CD4-positive, alpha-beta T cell treated with Interleukin-17A for 1 hour (primary cell): Measurements from ENCODE around the gene NEO1.

ENCODE experiments used
- DNase-seq: peaks from one replicate; pipeline ENCODE4 v3.0.0-alpha.2; 2020

NEO1 gene

DNA sequence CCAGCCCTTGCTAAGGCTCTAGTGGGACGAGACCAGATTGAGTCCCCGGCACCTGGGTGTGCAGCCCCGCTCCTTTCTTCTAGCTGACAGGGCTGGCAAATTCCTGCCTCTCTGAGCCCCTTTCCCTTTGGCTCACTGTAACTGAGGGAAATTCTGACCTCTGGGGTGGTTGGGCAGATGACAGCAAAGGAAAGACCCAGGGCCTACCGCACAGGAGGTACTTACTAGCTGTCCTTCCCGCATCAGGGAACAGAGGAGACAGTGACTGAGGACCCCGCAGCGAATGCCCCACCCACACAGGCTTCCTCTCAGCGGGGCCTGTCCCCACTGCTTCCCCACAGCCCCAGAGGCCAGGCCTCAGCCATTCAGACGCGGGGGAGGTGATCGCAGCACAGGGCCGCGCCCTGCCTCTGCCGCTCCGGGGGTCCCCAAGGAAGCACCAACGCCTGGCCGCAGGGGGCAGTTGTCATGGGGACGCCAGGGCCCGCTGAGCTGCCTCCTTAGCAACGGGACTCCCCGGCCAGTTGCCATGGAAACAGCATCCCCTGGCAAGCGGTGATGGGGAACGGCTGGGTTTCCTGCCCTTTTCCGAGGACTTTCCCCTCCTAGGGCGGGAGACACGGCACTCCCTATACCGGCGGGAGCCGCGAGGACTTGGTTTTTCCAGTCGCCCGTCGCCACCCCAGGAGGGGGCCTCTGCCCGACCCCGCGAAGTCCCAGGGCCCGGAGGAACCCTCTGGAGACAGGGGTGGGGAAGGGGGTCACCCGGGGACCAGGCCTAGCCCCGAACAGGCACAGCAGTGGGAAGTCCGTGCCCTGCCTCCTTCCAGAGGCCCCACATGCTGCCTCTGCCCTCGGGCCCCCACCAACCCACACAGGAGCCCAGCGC is 266.4 kb downstream of the NEO1 start:
- no peak for DNase-seq

DNA sequence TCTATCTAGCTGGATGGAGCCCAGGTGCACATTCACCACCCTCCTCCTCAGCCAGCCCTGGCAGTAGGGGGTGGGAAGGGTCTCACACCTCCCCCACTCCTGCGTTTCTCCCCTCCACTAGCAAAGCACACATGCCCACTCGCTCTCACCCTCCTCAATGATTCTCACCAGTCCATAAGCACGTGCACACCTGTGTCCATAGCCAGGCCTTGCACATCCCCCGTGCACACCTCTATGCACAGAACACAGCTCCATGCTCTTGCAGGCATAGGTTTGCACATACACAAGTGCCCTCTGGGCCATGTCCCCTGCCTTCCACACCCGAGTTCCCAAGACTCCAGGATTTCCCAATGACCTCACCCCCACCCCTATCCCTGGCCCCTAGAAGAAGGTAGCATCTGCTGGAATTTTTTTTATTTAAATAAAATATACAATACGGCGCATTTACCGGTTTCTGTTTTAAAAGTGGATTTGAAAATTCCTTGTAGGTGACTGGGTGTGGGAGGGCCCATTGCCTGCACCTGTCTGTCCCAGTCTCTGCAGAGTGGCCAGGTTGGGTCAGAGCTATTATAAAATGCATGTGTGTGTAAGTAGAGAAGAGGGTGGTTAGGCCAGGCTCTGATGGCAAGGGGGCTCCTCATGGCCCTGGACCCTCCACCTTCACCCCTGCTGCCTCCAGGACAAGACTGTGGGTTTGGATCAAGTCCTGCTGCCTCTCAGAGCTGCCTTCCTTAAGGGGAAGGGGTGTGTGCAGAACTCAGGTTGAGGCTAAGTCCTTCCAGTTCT is 267.4 kb downstream of the NEO1 start:
- no peak for DNase-seq

DNA sequence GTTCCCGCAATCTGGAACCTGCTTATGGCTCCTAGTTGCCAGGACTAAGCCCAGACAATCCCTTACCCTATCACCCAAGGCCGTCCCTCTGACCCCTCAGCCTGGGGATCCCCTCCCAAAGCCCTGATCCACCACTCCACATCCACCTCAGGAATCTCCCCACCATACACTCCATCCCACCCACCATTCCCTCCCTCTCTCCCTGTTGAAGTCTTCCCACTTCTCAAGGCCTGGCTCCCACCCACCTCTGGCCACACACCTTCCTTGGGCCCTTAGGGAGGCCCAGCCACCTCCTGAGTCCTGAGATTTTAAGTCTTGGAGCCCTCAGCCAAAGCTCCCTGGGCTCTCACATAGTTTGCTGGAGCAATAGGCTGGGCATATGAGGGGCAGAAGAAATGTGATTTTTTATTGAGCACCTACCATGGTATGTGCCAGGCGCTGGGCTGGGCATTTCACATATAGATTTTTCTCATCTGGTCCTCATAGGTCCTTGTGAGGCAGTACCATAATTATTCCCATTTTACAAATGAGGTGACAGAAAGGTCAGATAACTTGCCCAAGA is 268.4 kb downstream of the NEO1 start:
- no peak for DNase-seq

DNA sequence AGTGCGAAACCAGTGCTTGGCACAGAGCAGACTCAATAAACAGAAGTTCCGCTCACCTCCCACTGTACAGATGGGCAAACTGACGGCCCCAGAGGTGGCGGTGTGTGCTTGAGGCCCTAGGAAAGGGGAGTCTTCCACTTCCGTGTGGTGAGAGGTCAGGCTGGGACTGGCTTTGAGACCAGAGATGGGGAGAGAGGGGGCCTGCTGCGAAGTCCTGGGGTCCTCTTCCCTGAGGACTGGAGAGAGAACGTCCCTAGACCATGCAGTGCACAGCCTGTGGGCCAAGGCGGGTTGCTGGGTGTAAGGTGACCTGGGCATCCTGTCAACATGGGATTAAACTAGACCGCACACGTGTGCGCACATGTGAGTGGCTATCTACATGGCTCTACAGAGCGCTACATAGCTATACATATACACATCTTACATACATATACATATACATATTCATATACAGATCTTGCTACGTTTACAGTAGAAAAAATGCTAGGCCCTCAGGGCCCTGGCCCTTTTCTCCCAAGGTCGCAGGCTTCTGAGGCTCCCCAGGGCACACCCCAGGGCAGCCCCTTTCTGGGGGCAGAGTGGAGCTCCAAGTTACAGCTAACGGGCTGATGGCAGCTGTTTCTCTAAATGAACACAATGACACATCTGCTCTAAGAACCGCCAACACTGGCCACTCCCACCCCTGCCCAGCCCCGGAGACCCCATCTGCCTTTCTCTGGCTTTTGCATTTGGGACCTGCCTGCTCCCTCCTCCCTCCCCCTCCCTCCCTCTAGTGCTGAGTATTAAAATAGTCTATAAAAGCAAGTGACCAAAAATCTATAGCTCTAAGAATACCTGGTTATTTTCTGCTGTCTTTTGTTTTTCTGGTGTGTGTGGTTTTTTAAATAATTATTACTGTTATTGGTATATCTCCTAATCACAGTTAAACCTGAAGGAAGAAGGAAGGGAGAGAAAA is 269.5 kb downstream of the NEO1 start:
- DNase-seq: no peak

DNA sequence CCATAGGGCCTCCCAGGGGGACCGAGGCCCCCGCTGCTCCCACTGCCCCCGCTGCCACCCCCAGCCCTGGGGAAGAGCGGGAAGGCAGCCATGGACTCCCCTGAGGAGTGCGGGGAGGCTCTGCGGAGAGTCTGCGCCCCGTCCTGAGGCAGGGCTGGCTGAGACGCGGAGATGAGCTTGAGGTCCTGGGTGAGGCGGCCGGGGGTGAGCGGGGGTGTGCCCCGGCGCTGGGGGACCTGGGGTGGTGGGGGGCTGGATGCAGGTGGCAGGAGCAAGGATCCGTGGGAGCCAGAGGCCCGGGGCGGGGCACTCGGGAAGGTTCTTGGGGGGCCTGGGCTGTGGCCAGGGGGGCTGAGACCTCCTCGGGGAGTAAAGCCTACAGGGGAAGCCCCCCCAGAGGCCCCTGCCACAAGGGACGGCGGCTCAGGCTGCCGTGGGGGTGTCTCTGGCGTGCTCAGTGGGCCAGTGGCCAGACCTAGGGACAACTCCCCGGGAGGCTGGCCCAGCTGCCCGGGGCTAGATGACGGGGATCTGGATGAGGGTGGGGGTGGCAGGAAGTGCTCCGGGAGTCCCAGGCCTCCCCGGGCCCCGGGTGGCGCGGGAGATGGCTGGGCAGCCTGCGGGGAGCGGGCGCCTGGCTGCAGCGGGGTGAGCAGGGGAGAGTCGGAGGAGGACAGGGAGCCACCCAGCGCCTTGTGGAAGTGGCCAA is 270.6 kb downstream of the NEO1 start:
- DNase-seq: no peak

DNA sequence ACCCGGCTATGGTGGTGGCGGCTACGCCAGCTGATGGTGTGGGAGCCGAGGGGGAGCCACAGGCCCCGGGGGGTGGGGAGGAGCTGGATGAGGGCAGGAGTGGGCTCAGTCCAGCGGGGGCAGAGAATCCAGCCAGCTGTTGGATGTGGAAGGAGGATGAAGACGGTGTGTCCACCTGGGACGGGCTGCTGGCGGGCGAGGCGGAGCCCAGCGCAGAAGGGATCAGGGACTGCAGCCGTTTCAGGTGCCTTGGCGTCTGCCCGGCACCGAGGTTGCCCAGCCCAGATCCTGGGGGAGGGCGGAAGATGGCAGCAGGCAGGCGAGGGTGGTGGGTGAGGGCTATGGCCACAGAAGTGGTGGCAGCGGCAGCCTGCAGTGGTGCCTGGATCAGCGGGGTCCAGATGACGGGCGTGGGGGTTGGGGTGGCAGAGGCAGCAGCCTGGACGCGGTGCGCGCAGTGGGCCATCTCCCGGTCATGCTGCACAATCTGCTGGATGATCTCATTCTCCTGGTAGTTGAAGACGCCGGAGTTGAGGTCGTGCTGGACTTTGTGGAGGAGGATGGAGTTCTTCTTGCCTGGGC is 271.2 kb downstream of the NEO1 start:
- DNase-seq: no peak

DNA sequence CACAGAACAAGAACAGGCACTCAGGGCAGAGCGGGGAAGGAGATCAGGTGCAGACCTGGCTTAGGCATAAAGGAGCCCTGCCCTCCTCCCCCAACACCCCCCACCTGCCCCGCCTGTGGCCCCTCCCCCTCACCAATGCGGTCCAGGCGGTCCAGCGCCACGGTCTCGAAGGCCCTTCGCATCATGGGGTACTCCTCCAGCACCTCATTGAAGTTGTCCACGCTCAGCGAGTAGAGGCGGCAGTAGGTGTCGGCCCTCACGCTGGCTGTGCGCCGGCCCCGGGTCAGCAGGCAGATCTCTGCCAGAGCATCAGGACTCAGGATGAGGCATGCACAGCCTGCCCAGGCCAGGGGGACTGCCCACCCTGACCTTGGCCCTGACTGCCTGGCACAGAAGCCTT is 271.7 kb downstream of the NEO1 start:
- DNase-seq: no peak

DNA sequence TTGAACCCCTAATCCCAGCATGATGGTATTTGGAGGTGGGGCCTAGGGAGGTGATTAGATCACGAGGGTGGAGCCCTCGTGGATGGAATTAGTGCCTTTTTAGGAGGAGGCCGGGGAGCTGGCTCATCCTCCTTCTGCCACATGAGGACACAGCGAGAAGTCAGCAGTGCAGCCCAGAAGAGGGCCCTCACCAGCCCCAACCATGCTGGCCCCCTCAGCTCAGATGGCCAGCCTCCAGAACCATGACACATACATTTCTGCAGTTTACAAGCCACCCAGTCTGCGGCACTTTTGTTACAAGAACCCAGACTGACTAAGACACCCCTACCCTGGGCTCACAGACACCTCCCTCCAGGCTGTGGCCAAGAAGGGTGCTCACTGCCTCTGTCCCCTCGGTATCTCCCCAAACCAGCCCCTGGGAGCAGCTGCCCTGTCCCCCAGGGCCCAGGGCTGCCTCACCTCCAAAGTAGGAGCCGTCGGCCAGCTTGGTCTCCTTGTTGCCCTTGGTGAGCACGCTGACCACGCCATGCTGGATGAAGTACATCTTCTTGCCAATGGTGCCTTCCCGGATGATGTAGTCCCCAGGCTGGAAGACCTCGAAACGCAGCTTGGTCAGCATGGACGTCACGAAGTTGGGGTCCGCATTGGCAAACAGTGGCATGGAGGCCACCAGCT is 272.4 kb downstream of the NEO1 start:
- no peak for DNase-seq

DNA sequence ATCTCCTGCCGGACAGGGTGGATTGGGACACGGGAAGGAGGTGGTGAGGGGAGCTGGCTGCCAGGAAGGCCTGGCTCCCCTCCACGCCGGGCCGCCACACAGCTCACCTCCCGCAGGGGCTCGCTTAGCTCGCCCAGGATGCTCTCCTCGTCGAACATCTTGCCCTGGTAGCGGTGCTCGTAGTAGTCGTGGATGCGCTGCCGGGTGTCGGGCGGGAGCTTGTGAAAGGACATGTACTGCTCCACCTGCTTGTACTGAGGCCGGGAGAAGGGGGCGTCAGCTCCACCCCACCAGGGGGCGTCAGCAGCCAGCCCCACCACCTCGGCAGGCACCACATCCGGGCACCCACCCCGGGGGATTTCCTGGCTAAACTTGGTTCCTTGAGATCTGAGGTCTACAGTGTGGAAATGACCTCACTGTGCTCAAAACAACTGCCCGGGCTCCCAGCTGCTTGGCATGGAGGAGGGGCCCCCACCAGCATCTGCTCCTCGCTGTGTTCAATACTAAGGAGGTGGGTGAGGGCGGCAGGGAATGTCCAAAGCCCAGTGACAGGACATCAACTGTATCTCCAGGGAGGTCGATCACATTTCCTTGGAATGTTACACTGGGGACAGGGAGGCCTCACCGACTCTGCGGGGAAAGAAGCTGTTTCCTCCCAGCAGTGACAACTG is 273.1 kb downstream of the NEO1 start:
- peak; percentile 12 for DNase-seq

DNA sequence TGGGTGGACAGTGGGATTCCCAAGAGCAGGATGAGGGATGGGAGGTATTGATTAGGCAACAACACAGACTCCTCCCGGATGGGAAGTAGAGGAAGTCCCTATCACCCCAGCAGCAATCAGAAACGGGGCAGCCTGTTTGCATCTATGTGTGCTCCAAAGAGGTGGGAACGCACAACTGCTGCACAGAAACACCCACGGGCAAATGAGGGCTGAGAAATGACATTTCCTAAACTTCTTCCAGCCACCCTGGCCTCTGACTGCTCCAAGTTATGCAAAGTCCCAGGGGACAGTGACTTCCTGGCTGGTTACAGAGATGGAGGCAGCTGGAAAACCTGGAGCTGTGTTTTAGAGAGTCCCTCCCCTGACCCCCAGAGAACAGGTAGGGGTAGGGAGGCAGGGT is 273.9 kb downstream of the NEO1 start:
- DNase-seq: no peak

DNA sequence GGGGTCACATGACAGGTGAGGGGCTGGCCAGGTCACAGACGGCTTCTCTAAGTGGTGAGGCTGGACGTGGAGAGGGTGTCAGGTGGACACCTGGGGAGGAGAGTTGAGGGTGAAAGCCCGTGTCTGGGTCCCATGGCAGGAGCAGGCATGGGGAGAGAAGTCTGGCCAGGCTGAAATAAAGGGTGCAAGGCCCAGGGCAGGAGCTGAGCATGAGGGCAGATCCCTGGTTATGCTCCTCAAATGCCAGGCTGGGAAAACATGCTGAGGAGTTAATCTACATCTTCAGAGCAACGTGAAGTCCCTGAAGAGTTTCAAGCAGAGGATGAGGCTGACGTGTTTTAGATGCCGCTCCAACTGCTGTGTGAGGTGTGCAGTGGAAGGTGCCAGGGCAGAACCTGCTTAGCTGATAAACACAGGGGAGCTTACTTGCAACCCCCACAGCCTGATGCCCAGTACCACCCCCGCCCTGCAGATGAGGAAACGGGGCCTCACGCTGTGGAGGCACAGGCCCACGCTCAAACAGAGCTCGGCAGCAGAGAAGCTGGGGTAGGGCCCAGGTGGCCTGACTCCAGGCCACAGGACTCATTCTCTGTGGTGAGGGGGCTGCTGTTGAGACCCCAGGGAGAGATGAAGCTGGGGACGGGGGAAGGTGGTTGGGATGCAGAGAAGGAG is 276.0 kb downstream of the NEO1 start:
- DNase-seq: no peak

DNA sequence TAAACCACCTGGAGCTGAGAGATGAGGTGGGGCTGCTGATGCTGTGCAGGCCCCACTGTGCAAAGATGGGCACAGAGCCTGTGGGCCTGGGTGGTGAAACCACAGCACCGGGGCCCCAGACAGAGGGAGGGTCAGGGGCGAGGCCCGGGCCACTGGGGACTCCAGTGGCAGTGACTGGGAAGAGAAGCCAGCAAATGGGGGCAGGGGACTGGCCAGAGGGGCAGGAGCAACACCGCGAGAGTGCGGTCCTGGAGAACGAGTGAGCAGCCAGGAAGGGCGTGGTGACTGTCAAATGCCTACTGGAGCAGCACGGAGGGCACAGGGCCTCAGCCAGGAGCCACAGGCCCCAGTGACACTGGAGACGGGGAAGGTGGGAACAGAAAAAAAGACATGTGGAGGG is 276.7 kb downstream of the NEO1 start:
- DNase-seq: no peak

DNA sequence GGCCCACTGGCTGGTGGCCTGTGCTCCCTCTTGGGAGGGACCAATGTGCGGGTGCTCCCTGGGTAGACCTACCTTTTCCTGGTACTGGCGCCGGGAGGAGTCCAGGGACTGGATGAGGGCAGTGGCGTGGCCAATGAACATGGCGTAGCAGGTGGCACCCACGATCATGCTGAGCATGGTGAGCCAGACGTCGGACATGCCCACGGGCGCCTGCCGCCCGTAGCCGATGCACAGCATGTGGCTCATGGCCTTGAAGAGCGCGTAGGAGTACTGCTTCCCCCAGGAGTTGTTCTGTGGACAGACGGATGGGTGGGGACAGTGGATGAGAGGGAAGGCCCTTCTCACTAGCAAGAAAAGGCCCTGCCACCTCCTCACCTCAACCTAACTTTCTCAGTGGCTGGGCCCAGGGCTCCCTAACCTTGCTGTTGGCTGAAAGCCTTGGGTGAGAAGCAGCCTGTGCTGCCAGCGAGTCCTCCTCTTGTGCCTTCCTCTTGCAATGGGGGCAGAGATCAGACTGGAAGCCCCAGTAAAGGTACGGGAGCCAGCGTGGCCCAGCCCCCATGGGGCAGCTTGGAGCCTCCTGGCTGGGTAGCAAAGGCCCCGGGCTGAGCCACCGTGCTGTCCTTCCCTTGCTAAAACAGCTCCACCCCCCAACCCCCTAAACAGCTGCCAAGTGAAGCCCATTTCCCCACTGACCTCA is 277.4 kb downstream of the NEO1 start:
- DNase-seq: no peak

DNA sequence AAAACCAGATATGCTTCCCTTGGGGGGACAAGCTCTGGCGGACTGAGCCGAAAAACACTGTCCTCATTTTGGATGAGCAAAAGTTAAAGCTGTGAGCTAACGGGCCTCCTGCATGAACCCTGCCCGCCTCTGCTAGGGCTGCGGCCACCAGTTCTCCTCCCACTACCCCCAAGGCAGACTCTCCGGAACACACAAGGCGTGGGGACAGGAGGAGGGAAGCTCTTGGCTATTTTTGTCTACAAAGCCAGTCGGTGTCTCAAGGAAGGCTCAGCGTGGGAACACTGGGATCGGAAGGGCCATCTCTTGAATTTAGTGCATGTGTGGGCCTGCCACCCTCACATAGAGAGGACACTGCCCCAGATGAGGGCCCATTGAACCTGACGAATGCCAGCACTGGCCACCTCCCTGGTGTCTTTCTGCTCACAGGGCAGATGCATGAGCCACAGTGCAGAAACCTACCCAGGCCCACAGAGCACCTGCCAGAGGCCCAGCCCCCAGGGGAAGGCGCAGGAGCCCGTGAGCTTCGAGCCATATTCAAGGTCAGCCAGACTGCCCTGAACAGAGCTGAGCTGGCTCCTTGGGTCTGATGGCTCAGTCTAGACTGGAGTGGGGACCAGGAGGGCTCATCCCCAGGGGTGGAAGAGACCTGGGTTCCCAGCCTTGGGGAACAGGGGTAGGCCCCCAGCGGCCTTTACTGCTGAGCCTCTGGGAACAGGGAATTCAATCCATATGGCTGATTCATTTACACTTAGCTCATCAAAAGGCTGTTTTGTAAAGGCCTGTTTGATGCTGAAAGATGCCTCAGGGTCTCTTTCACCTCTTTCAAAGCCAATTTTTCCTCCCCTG is 278.2 kb downstream of the NEO1 start:
- no peak for DNase-seq

DNA sequence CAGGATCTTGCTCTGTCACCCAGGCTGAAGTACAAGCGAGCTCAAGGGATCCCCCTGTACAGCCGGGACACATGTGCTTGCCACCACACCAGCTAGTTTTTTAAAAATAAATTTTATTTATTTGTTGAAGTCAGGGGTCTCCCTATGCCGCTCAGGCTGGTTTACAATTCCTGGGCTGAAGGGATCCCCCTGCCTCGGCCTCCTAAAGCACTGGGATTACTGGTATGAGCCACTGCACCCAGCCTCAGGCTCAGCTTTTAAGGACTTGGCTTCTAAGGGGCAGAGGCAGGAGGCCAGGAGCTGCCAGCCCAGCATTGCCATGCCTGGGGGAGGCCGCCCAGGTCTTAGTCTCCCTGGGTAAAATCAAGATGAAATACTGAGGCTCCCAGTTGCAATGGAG is 279.2 kb downstream of the NEO1 start:
- DNase-seq: no peak

DNA sequence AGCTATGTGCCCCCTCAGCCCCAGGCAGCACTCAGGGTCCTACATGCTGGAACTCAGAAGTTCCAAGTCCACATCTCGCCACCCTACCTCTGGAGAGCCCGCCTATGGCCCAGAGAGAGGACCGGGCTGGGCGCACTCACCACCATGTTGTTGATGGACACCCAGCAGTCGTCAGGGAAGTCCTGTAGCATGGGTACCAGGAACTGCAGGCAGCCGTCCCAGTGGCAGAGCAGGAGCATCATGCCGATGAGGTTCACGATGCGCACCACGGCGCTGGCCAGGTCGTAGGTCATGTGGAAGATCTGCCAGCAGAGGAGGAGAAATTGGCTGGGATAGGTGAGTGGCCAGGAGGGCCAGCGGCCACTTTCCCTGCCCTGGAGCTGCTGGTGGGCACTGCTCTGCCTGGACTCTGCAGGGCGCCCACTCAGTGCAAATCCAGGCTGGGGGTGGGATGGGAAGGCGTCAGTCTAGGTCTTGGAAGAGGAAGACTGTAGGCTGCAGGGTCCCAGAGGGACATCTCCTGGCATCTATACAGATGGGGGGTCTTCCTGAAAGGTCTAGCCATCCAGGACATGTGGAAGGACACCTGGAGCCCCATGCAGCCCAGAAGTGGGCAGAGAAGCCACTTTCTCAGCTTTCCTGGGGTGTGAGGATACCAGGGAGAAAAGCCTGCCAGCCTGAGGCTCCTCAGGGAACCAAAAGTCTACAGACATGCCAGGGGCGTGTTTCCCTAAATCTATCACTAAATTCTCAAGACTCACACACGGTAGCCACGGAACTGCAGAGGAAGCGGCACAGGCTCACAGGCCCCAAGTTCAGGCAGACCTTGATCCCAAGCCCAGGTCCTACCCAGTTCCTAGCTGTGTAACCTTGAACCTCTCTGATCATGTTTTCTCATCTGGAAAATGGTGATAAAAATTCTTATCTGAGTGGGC is 280.0 kb downstream of the NEO1 start:
- DNase-seq: no peak

DNA sequence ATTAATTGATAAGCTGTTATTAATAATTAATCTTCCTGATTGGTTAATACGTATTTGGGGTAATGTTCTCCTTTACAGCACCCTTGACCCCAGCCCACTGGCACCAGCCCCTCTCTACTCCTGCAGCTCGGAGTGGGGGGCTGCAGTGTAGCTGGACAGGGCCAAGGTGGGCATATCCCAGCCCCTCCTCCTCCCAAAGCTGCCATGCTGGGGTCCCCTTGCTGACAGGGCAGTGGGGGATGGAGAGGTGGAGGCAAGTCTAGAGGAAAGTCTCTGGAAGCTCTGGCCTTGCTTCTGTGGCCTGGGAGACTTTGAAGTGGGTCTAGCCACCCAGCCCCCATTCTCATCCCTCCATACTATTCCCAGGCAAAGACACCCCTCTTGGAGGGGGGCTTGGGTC is 280.7 kb downstream of the NEO1 start:
- no peak for DNase-seq
